GM21515 (cell line): ENCODE results near the gene CRLF1.
"Not testable (repeated sequence)": the region's sequence is repeated elsewhere in the genome, so short reads cannot be mapped to it uniquely, and the experiment has no call there.

Experiments
- ATAC-seq: cut with Tn5 transposase; IDR thresholded peaks from one replicate; pipeline ENCODE4 v1.9.1; 2021; ENCODE audit not compliant: unreplicated experiment

Gene CRLF1

DNA sequence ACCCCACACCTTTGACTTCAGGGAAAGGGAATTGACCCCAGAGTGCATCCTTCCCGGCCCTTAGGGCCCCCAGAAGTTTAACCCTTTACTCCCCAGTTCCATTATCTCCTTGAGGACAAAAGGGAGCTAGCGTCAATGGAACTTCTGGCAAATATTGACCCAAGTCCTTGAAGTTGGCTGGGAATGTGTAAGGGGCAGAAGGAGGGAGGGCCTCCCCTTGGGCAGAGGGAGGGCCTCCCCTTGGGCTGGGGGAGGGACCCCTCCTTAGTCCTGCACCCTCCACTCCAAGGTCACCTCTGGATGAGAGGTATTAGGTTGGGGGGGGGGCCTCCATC, 3.1 kb upstream of the CRLF1 start:
- no peak for ATAC-seq

DNA sequence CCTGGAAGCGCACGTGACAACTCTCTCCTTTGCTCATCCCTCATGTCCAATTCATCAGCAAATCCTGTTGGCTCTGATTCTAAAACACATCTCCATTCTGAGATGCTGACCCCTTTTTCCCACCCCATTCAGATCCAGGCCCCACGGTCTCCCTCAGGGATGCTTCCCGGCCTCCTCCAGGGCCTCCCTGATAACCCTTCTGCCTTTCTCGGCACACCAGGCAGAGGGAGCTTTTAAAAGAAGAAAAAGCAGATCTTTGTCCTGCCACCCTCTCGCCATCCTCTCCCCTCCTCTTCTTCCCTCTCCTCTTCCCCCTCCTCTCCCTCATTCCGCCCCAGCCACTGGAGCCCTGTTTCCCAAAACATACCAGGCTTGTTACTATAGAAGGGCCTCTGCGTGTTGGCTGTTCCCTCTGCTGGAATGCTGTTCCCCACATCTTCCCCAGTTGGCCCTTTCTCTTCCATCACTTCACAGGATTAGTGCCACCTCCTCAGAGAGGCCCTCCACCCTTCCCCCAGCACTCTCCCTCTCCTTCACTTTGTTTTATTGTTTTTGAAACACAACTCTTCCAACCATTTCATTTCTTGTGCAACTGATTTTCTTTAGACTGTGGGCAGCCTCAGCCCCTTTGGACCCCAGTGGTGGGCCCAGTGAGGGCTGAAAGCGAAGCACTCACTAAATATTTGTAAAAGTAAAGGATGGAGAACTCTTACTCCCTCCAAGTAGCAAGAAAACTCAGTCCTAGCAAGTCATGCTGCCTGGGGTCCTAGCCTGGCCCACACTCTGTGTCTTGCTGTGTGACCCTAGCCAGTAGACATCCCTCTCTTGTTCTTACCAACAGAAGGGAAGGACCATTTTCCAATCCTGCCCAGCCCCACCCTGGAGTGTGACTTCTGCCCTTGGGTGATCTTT, 2.5 kb upstream of the CRLF1 start:
- no peak for ATAC-seq

DNA sequence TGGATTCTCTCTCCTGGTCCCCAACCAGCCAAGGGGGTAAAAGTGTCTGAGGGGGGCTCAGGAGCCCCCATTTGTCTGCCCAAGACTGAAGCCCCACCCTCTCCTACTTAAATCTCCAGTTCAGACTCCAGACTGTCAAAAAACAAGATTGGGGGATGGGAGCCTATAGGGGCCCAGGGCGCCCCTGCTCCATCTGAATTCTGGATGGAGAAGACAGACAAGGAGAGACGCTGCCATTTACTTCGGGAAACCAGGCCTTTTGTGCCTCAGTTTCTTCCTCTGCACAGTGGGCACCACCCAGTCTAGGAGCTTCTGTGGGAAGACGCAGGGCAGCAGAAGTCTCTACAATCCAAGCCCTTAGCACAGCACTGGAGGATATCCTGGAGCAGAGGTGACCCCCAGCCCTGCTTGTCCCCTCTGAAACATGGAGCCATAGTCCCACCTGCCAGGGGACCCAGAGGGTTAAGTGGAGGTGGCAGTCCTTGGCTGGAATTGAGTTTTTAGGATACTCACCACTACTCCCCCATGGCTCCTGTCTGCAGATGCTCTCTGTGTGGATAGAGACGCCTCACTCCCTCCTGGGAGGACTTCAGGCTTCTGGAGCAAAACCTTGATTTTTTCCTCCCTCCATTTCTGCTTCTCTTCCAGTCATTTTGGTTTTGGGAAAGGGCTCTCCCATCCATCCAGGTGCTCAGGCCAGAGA, 1.7 kb upstream of the CRLF1 start:
- ATAC-seq: no peak

DNA sequence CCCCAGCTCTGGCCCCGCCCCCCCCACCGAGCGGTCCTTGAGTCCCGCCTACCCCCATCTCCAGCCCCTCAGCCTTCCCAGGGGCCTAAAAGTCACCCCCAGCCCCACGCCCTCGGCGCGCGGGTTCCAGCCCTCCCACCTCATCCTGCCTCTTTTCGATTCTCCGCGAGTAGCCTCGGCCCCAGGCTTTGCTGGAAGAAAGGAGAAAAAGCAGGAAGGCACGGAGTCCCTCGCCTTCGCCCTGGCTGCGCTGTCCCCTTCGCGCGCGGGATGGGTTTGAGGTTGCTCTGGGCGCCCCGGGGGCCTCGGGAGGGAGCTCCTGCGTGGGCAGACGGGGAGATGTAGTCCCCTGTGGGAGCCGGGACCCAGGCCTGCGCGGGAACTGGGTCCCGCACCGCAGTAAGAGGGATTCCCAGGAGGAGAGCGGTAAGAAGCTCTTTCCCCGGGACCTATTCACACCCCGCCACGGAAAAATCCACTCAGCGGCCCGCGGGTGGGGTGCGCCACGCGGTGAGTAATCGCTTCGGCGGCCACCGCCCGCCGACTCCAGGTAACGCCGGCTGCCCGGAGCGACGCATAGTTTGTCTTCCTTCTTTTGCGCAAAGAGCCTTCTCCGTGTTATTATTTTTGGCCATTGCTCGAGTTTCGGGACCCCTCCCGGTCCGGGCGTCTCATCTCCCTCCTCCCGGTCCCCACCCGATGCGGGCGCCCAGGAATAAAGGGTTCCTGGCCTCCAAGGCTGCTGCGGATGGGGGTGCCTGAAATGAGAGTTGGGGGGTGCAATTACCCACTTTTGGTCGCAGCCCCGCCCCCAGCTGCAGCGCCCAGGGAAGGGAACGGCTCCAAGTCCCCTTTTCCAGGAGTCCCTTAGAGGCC, 865 bp upstream of the CRLF1 start:
- ATAC-seq: no peak

GRCh38 chr19:18605546-18606280, 886 bp downstream of the CRLF1 start:
- no peak for ATAC-seq

DNA sequence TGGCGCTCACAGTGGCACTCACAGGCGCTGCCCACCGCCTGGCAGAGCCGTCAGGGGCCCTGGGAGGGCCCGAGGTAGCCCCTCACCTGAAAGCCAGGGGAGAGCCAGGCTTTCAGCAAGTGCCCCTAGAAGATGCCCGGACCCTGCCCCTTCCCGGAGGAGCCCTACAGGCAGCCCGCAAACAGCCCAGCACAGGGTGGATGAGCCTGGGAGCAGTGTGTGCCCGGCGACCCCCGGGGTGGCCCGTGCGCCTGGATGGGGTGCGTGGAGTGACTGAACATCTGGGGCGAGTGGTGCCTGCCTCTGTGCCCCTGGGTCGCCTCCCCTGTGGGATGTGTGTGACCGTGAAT, 1.4 kb downstream of the CRLF1 start:
- ATAC-seq: no peak

GRCh38 chr19:18604820-18605159, 1.8 kb downstream of the CRLF1 start:
- ATAC-seq: no peak

GRCh38 chr19:18603958-18604819, 2.4 kb downstream of the CRLF1 start:
- no peak for ATAC-seq

DNA sequence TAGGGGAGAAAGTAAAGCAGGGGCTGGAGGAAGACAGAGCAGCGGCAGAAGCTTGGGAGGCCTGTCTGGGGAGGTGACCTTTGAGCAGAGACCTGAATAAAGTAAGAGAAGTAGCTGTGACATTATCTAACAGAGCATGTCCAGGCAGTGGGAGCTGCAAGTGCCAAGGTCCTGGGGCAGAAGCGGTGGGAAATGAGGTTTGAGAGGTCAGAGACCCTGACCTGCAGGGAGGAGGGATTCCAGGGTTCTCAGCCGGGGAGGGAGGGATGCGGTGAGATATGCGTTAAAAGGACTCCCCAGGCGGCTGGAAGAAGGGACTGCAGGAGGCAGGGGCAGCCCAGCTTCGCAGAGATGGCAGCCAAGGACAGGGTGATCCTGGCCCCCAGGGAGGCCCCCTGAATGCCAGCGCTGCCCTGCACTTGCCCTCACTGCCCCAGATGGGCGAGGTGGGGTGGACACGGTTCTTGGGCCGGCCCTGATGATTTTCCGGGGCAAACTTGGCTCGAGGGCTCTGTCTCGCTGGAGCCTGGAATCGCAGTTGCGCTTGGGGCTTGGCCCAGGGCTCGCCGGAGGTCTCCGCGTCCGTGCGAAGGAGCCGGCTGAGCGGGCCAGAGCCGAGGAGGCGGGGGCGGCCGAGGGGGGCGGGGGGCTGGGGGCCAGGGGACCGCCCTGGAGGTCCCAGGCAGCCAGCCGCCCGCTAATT, 3.2 kb downstream of the CRLF1 start:
- ATAC-seq: no peak

GRCh38 chr19:18601875-18602274, 4.7 kb downstream of the CRLF1 start:
- no peak for ATAC-seq

DNA sequence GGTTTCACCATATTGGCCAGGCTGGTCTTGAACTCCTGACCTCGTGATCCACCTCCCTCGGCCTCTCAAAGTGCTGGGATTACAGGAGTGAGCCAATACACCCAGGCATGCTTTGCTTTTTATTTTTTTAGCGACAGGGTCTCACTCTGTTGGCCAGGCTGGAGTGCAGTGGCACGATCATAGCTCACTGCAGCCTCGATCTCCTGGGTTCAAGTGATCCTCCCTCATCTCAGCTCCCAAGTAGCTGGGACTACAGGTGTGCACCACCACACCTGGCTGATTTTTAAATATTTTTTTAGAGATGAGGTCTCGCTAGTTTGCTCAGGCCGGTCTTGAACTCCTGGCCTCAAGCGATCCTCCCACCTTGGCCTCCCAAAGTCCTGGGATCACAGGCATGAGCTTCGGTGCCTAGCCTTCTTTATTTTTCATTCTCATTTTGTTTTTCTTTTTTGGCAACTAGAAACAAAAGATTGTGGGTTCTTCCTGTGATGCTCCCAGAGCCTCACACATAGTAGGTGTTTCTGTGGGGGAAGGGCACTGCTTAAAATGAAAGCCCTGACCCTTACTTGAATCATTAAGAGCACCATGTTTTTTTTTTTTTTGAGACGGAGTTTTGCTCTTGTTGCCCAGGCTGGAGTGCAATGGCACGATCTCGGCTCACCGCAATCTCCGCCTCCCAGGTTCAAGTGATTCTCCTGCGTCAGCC, 5.8 kb downstream of the CRLF1 start:
- not testable (repeated sequence) for ATAC-seq

- no peak for ATAC-seq
Observed at GRCh38 chr19:18599485-18599884, 7.1 kb downstream of the CRLF1 start.

DNA sequence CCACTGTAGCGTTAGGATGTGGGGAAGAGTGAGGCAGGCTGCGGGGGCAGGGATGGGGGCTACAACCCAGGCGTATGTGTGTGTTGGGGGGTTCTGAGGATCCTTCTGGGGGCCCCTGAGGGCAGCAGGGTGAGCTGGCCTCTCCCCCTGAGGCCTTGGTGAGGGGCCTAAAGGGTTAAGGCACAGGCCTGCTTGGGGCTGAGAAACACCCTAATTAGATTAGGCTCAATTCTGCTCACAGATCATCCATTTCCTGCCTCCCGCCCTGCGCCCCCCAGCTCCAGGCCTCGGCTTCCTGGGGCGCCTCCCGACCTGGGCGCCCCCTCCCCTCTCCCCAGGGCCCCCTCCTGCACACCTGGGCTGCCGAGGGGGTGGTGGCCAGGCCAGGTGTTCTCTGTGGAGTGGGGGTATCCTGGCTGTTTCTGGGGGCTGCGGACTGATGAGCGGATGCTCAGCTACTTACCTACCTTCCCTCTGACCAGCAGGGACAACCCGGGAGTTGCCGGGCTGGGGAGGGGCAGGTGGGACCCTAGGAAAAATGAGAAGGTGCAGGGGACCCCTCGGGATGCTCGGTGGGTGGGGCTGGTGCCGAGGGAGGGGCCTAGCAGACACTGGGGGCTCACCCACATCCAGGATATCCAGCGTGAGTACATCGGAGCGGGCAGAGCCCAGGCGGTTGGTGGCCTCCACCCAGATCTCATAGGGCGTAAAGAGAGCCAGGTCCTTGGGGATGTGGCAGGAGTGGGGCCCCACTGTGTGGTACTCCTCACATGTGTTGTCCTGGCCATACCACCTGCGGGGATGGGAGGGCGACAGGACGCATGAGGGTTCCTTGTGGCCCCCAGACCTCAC, 8.6 kb downstream of the CRLF1 start:
- no peak for ATAC-seq

- no peak for ATAC-seq
Observed at GRCh38 chr19:18596752-18597157, 9.8 kb downstream of the CRLF1 start.

- ATAC-seq: no peak
Observed at GRCh38 chr19:18595475-18595874, 11.1 kb downstream of the CRLF1 start.

GRCh38 chr19:18594824-18595373, 11.7 kb downstream of the CRLF1 start:
- no peak for ATAC-seq

- ATAC-seq: no peak
Observed at GRCh38 chr19:18594096-18594823, 12.3 kb downstream of the CRLF1 start.
